Tibial nerve (tissue), 4 donors: ENCODE data around the gene CRYGN.
A peak's percentile ranks its signal among the peaks of the same experiment; 100 is the strongest.

Experiments
- CTCF ChIP-seq, 5 experiments: fragments of 200-600 bp in 3 of 5; fragments of 450-650 bp in 2 of 5; sonication (generic) in 3 of 5; IDR thresholded peaks; one replicate each; pipeline ENCODE4 v1.5.1; 2016 to 2019; ENCODE audit warnings: antibody characterized with exemption in 5 of 5, mild to moderate bottlenecking in 3 of 5, moderate library complexity in 2 of 5
- EP300 ChIP-seq, 2 donors: sonication (generic); formaldehyde crosslinking; IDR thresholded peaks; one replicate each; pipeline ENCODE4 v1.6.1; 2017; ENCODE audit warnings: antibody characterized with exemption in 2 of 2, mild to moderate bottlenecking in 1 of 2

DNA sequence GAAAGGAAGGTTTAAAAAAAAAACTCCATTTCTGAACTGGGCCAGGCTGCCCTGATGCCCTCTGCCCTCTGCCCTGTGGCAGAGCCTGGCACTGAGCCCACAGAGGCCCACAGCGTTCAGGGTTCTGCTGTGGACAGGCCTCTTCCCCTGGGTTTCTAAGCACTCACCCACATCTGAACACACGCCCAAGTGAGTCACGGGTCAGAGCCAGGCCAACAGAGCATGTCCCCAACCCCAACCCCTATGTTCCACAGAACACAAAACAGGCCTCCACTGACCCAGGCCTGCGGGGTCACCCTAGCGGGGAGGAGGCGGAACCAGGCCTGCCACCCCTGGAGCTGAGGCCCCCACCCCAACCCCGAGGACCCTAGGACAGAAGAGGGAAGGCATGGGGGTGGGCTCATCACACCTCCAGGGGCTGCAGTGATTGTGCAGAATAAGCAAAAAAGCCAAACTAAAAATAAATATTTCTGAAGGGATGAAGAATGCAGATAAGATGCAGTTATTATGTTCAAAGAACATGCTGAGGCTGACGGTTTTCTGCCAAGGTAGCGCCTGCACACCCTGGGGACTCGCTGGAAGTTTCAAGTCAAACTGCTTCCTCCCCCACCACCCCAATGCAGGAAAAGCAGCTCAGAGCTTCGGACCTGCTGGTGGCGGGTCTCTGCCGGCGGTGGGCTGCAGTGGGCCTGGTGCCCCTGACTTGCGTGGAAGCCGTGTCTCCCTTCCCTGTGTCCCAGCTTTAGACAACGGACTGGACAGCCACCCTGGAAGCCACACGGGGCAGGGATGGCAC is 35.5 kb downstream of the CRYGN start:
- TF ChIP-seq EP300 (IDR thresholded peaks at IDR 0.05): peak in 1 of 2 donors; percentile 85
- TF ChIP-seq CTCF (IDR thresholded peaks at IDR 0.05): no peak
